ENCODE data around the gene HEXD. TPM values are rescaled to one million over a fixed set of nuclear protein-coding genes. Genes with fewer than 3 reads are reported as not detected.
A peak's percentile ranks its signal among the peaks of the same experiment; 100 is the strongest.

The HEXD gene
- total and polyA plus RNA-seq, 10 of the 15 experiments (the other 5 are each of a cell fraction or from before 2014, with no cell fraction given): 1.6 to 24.2 (median 7.0) TPM

GRCh38 chr17:82458179-82458884, 40.2 kb downstream of the HEXD start, which contains the start of gene NARF (continued):
- TF ChIP-seq ZNF687 (IDR thresholded peaks at IDR 0.05) (peak; percentile 84; the same call in 1 of the 2 replicates), NFYA (IDR thresholded peaks at IDR 0.05; ENCODE audit: borderline replicate concordance, low read depth, low read length) (peak; percentile 65), NR2C1 (IDR thresholded peaks at IDR 0.05) (no peak), ESRRA (IDR thresholded peaks at IDR 0.05; ENCODE audit: low read length) (no peak), PAX5 (IDR thresholded peaks at IDR 0.05; ENCODE audit: borderline replicate concordance, low read depth, low read length) (no peak), MXI1 (IDR thresholded peaks at IDR 0.05; ENCODE audit: low read depth, low read length) (peak; percentile 22; the same call in 1 of the 2 replicates), NBN (IDR thresholded peaks at IDR 0.05) (no peak; the same call in 1 of the 2 replicates), CEBPB (IDR thresholded peaks at IDR 0.05; ENCODE audit: borderline replicate concordance in 1 of 2, low read depth in 2 of 2, low read length in 2 of 2) (no peak), POLR2A (IDR thresholded peaks at IDR 0.05; ENCODE audit: low read depth, low read length) (peak; percentile 95), ZNF217 (IDR thresholded peaks at IDR 0.05) (no peak), CHD1 (IDR thresholded peaks at IDR 0.05; ENCODE audit: low read depth, low read length) (peak; percentile 92), EGR1 (IDR thresholded peaks at IDR 0.05; ENCODE audit: borderline replicate concordance in 1 of 2, low read depth in 2 of 2, low read length in 2 of 2) (peak in 1 of 2 experiments; percentile 4; a peak in 1 of 3 replicates), MTA2 (IDR thresholded peaks at IDR 0.05; ENCODE audit: low read depth) (no peak), E2F8 (IDR thresholded peaks at IDR 0.05; ENCODE audit: low read depth, partially characterized antibody) (no peak), GATAD2B (conservative IDR thresholded peaks at IDR 0.05; ENCODE audit: low read depth) (peak; percentile 98), YY1 (IDR thresholded peaks at IDR 0.05; ENCODE audit: low read depth, low read length) (peak; percentile 98), RELB (IDR thresholded peaks at IDR 0.05; ENCODE audit: low read depth) (peak; percentile 75), IRF4 (IDR thresholded peaks at IDR 0.05; ENCODE audit: low read depth, low read length) (no peak), SUZ12 (IDR thresholded peaks at IDR 0.05; ENCODE audit: unreplicated experiment) (no peak), CBX5 (IDR thresholded peaks at IDR 0.05; ENCODE audit: low read depth) (no peak), HDAC6 (IDR thresholded peaks at IDR 0.05; ENCODE audit: unreplicated experiment) (peak; percentile 22), ZNF207 (IDR thresholded peaks at IDR 0.05; ENCODE audit: borderline replicate concordance) (peak; percentile 77; the same call in 1 of the 2 replicates), BRCA1 (IDR thresholded peaks at IDR 0.05; ENCODE audit: low read depth, low read length) (no peak), HCFC1 (IDR thresholded peaks at IDR 0.05; ENCODE audit: low read length) (no peak)

Data from GM12878 (cell line).